Muscle of back (tissue), 13 donors: ENCODE data around the gene OTOA. TPM values are rescaled to one million over a fixed set of nuclear protein-coding genes. Genes with fewer than 3 reads are reported as not detected.
"Not testable (repeated sequence)": the region's sequence is repeated elsewhere in the genome, so short reads cannot be mapped to it uniquely, and the experiment has no call there.

ENCODE experiments used
- DNase-seq, 3 donors: peaks; one replicate each; pipeline versions ENCODE4 v3.0.0 to v3.0.0-alpha.2; 2013
- long read RNA-seq, 9 donors: transcript quantifications; one replicate each; lab custom pipeline, GENCODE V29; 2026
- polyA plus RNA-seq, 10 donors: library from polyadenylated mRNA; unstranded; fragments of 120-200 nt; gene quantifications; one replicate each; pipeline ENCODE4 v1.2.1, GENCODE V29; 2013; ENCODE audit not compliant: insufficient read length in 10 of 10

Gene OTOA
- under 1 TPM in 6 of 10 donors, not detected in 4; 0.04 to 0.32 (median 0.10) TPM for polyA plus RNA-seq
- long read RNA-seq, donor 1, result 0 reads
- long read RNA-seq, donor 2, result 0 reads
- long read RNA-seq, donor 3, result 0 reads
- long read RNA-seq, donor 4, result 0 reads
- long read RNA-seq, donor 5, result 0 reads
- long read RNA-seq, donor 6, result 0 reads
- long read RNA-seq, donor 7, result 0 reads
- long read RNA-seq, donor 8, result 0 reads
- long read RNA-seq, donor 9, result 0 reads

DNA sequence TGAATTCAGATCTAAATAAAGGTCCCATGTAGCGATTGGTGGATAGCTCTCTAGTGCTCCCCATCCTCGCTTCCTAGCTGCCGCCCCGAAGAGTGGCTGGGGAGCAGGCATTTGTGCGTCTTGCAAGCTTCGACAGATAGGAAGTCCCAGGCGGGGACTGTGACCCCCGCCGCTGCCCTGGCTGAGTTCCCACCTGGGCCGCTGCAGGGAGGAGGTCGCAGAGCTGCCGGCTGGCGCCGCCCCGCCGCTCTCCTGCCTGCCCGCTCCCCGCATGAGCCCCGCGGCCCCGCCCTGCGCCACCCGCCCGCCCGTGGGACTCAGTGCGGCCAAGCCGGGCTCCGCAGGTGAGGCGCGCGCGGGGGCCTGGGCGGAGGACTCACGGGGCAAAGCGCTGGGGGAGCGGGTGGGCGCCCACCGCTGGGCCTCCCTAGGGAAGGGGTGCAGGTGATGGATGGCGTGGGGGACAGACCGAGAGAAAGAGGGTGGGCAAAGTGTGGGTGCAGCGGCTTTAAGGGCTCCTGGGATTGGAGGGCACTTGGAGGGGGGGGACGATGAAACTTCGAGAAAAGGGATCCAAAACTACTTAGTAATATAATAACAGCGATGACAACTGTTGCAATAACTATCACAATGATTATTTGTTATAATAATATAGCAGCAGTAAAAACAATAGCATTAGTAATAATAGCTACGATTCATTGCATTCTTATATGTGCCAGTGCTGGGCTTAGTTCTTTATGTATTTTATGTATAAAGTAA lies at the start of gene OTOA:
OTOA (plus strand) TSS at position 80 of the 759 bp plus-strand sequence. CDS start 14,547 bp downstream, outside the sequence.
- no peak for DNase-seq

DNA sequence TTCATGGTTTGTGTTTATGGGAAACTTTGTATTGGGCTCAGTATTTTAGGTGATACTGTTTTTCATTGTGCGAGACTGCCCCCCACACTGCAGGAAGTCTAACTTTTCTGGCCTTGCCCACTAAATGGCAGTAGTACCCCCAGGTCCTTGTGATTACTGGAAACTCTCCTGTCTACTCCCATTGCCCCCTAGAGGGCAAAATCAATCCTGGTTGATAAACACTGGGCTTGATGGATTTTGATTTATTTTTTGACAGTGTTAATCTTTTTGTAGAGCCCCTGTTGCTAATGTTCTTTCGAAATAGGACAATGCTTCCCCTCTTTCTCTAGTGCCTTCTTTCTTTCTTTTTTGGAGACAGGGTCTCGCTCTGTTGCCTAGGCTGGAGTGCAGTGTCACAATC lies 48.9 kb upstream of the OTOA start:
- no peak for DNase-seq

DNA sequence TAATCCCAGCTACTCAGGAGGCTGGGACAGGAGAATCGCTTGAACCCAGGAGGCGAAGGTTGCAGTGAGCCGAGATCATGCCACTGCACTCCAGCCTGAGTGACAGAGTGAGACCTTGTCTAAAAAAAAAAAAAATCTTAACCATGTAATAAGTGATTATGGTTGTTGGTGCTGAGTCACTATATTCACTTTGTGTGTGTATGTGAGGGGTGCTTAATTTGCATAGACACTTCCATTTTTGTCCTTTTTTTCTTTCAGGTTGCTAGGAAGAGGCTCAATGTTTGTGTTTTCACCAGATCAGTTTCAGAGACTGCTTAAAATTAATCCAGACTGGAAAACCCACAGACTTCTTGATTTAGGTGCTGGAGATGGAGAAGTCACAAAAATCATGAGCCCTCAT lies 46.2 kb upstream of the OTOA start:
- DNase-seq, result no peak

DNA sequence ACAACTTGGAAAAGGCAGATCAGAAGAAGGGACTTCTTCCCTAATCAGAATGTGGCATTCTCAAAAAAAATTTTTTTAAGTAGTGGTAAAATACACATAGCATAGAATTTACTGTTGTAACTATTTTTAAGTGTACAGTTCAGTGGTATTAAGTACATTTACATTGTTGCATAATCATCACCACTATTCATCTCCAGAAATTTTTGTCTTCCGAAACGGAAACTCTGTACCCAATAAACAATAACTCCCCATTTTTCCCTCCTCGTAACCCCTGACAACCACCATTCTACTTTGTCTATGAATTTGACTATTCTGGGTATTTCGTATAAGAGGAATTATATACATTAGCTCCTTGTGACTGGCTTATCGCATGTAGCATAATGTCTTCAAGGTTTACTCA lies 45.5 kb upstream of the OTOA start:
- no peak for DNase-seq

DNA sequence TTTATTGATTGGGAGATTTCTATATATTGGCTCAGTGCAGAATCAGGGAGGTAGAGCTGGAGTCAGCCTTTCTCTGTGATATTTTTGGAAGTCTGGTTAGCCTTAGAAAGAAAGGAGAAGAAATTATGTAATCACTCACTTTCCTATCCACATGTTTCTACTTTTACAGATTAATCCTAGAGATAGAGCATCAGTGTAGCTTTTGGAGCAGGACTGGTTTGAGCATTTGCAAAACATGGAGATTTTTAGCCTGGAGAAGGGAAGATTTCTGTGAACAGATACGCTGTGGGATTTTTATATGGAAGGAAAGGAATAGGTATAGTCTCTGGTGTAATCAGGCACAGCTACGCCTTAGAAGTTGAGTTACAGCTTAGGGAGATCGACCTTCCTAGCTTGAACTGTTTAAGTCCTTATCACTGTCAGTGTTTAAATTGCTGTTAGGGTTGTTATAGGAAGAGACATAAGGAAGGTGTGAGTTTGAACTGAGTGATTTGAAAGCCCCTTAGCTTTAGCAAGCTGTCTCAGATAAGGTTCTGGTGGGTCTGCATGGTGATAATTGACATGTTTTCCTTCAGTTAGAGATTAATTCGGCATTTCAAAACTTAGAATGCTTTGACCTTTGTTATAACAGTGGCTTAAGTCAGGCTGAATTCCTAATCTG lies 43.9 kb upstream of the OTOA start:
- no peak for DNase-seq

DNA sequence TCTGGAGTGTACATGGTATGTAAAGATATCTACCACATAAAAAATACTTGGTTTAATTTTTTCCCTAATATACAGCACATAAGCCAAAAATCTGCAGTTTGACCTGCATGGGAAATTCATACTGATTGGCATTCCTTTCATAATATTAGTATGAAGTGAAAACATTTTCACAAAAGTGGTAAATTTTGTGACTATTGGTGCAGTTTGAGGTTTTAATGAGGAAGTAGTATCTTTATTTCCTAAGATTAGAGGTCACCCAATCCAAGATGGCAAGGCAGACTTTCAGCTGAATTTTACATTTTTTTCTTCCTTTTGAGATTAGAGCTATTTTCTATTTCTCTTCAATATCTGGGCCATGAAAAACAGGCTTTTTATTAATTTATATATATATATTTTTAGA lies 43.2 kb upstream of the OTOA start:
- DNase-seq, result no peak

DNA sequence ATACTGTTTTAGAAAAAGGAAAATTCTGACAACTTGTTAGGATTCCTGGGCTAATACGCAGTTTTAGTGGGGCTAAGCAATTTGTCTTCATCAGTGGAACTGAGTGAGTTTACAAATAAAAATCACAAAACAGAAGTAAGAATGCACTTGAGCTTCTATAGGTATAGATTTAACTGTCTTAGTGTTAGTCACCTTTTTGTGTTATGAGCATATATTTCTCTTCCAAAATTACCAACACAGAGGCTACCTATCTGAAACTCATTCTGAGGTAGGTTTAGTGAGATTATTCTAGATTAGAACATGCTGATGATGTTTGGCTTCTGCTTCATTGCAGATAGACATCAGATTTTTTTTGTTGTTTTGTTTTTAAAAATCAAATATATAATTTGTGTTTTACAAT lies 41.2 kb upstream of the OTOA start:
- no peak for DNase-seq

DNA sequence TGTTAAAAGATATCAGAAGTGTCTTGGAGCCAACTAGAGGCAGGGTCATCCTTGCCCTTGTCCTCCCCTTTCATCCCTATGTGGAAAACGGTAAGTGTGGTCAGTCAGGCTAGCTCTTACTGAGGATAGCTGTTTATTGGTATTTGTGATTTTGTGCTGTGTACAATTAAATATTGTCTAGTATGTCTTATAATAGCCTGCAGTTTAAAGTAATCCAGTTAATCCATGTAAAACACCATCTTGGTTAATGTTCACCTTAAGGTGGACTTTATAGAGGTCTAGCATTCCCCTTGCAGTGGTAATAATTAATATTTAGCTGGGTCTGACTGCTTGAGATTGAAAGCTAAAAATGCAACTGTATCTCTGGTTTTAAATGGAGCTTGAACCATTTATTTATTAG lies 38.7 kb upstream of the OTOA start:
- no peak for DNase-seq

DNA sequence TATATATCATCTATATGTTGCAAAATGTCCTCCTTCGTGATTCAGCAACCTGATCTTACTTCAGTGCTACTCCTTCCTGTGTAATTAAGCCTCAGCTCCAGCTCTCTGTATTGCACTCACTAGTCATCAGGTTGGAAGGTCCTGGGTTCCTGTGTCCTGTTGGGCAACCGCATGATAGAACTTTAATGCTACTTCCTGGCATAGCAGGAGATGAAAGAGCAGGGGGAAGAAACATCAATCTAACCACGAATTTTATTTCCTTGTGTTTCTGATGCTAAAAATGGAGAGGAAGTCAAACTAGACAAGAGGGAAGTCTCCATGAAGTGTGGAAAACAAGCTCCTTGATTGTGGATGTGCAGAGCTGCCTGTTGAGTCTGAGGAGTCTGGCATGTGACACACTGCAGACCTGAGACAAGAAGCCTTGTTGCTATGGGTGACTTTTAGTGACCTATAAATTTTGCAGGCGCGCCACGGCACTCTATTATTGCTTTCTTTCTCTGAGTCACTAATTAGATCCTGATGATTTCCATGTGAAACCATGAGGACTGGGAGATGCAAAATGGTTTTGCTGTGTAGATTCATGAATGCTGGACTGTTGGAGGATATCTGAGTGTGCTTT lies 37.0 kb upstream of the OTOA start:
- peak; percentile 12 to 85 (median 36) for DNase-seq

DNA sequence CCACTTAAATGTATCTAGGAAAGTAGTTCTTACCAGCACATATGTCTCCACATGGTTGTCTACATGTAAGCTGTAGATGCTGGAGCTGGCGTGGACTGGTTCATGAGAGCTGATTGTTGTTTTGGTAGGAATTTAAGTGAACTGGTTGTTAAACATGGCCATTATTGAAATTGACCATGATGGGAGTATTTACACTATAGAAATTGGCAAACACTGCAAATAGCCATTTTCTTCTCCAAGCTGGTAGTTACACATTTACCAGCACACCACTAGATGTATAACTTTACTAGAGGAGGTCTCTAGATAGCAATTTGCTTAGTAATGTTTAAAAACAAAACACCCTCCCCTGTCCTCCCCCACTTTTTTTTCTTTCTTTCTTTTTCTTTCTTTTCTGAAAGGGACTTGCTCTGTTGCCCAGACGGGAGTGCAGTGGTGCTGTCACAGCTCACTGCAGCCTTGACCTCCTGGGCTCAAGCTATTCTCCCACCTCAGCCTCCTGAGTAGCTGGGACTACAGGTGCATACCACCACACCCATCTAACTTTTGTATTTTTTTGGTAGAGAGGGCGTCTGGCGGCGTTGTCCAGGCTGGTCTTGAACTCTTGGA lies 35.5 kb upstream of the OTOA start:
- DNase-seq, result no peak

DNA sequence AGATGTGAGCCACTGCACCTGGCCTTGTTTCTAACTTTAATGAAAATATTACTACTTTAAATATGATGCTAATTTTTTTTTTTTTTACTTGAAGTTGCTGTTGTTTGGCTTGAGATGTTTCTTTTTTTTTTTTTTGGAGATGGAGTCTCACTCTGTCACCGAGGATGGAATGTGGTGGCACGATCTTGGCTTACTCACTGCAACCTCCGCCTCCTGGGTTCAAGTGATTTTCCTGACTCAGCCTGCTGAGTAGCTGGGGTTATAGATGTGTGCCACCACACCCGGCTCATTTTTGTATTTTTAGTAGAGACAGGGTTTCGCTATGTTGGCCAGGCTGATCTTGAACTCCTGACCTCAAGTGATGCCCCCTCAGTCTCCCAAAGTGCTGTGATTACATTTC lies 35.0 kb upstream of the OTOA start:
- no peak for DNase-seq

DNA sequence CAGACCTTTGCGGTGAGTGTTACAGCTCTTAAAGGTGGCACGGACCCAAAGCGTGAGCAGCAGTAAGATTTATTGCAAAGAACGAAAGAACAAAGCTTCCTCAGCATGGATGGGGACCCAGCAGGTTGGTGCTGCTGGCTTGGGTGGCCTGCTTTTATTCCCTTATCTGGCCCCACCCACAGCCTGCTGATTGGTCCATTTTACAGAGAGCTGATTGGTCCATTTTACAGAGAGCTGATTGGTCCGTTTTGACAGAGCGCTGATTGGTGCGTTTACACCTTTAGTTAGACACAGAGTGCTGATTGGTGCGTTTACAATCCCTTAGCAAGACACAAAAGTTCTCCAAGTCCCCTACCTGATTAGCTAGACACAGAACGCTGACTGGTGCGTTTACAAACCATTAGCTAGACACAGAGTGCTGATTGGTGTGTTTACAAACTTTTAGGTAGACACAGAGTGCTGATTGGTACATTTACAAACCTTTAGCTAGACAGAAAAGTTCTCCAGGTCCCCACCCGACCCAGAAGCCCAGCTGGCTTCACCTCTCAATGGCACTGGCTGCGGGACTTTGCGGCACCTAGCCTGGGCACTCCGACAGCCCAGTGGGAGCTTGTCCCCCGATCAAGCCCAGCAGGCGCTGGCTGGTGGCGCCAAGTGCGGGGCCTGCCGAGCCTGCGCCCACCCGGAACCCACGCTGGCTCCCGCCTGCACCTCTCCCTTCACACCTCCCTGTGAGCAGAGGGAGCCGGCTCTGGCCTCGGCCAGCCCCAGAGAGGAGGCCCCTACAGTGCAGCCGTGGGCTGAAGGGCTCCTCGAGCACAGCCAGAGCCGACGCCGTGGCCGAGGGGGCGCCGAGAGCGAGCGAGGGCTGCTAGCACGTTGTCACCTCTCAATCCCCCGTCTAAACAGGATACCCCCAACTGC lies 33.9 kb upstream of the OTOA start:
- DNase-seq, result not testable (repeated sequence)

DNA sequence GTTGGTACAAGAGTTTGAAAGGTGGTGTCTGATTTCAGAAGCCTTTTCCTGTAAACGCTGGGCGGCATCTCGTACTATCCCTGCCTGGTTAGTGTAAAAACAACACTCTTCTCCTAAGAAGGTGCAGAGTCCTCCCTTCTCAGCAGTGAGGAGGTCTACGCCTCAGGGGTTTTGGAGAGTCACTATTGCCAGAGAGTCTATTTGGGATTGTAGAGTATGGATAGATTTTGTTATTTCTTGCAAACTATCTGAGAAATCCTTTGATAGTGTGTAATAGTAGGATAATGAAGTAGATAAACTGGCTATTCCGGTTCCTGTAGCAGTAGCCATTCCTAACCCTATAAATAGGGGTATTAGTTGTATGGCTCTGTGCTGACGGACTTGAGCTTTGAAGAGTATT lies 32.9 kb upstream of the OTOA start:
- DNase-seq, result not testable (repeated sequence)

DNA sequence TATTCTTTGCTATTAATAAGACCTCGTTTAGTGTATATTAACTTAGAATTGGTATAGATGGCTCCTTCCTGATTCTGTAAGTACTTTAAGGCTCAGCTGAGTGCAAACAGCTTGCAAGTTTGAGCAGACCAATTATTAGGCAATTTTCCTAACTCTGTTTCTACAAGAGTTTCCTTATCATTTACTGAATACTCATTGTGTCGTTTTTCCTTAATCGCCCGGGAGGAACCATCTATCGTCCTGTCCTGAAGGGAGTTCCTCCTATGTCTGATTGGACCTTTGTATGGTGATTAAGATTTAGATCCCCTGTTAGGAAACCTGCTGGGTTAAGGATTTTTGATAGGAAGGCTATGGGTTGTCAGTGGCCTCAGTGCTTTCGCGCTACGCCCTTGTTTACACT lies 32.4 kb upstream of the OTOA start:
- DNase-seq, result not testable (repeated sequence)

DNA sequence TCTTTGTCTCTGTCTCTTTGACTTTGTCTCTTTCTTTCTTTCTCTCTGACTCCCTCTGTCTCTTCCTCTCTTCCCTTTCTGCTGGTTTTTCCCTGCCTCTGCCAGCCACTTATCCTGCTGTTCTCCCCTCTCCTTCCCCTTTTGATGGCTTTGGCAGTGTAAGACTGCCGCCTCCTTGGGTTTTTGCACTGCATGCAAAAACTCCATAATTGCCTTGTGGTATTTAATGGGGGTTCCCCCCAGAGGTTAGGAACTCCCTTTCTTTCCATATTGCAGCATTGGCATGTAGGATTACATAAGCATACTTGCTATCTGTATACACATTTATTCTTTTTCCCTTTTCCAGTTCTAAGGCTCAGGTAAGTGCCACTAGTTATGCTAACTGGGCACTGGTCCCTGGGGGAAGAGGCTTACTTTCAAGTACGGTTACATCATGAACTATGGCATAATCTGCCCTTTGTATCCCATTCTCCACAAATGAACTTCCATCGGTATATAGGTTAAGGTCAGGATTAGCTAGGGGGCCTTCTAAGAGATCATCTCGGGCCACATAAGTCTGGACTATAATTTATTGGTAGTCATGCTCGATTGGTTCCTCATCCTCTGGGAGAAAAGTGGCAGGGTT lies 31.7 kb upstream of the OTOA start:
- not testable (repeated sequence) for DNase-seq

DNA sequence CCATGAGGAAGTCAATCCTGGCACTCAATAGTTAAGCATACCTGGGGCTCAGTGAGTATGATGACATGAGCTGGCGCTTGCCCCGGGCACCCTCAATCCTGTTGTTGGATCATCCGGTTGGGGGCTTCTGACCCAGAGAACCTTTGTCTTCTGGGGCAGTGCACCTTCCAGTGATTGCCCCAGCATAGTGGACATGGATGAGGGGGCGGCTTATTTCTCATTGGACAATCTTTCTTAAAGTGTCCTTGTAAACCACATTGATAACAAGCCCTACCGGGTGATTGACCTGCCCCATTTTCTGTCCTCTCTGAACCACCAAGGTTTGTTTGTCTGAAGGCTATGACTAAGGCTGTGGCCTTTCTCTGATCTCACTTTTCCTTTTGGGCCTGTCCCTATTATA lies 29.6 kb upstream of the OTOA start:
- no peak for DNase-seq

DNA sequence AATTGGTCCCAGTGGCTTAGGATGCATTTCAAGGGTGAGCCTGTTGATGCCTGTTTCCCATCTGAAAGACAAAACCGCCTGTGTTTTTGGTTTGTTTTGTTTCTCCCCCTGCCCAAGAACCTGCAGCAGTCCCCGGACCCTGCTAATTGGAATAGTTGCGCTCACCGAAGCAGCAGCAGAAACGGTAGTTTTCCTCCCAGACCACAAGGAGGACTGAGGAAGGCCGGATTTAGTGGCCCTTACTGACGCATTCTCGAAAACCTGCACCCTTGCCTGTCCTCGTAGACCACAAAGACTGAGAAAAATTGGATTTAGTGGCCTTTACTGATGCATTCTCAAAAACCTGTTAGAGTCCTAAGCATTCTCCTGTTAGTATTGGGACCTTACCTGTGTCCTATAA lies 28.1 kb upstream of the OTOA start:
- DNase-seq, result not testable (repeated sequence)

DNA sequence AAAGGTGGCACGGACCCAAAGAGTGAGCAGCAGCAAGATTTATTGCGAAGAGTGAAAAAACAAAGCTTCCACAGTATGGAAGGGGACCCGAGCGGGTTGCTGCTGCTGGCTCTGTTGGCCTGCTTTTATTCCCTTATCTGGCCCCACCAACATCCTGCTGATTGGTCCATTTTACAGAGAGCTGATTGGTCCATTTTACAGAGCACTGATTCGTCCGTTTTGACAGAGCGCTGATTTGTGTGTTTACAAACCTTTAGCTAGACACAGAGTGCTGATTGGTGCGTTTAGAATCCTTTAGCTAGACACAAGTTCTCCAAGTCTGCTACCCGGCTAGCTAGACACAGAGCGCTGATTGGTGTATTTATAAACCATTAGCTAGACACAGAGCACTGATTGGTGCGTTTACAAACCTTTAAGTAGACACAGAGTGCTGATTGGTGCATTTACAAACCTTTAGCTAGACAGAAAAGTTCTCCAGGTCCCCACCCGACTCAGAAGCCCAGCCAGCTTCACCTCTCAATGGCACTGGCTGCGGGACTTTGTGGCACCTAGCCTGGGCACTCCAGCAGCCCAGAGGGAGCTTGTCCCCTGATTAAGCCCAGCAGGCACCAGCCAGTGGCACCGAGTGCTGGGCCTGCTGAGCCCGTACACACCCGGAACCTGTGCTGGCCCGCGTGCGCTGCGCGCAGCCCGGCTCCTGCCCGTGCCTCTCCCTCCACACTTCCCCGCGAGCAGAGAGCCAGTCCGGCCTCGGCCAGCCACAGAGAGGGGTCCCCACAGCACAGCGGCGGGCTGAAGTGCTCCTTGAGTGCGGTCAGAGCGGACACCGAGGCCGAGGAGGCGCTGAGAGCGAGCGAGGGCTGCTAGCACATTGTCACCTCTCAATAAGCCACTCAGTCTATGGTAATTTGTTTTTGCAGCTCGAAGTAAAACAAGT lies 26.5 kb upstream of the OTOA start:
- no peak for DNase-seq

DNA sequence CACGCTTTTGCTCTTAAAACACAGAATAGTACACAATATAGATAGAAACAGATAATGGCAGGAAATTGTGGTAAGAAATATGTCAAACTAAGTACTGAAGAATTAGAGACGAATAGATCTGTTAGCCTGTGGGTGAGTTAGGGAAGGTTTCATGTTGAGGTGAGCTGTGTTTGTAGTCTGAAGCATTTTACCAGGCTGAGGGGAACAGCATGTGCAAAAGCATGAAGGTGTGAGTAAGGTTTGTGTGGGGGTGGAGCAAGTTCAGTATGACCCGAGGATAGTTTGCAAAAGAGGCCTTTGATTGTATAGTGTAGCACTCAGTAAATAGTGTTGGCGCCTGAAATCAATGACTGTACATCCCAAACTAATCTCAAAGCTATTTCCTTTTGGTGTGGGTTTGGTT lies 25.2 kb upstream of the OTOA start:
- DNase-seq, result no peak
